AG04449 (cell line): ENCODE results near the gene KIRREL2.

Experiments used
- CTCF ChIA-PET: fragments of 350-600 bp; formaldehyde crosslinking; extraction: SDS; loops from one replicate; lab custom pipeline; 2021; ENCODE audit warnings: antibody characterized with exemption; lab: Yijun Ruan, JAX
- POLR2A ChIA-PET: fragments of 400-600, 350-600 bp; formaldehyde crosslinking; extraction: SDS; loops from one replicate; lab custom pipeline; 2020; ENCODE audit warnings: antibody characterized with exemption, inconsistent platforms; lab: Yijun Ruan, JAX
- DNase-seq: peaks from one replicate; pipeline ENCODE4 v3.0.0-alpha.2; 2010; ENCODE audit warnings: low read depth, low spot score
- H3K4me3 ChIP-seq: 2 replicates; pipeline ENCODE4 v1.5.1; 2011; ENCODE audit warnings: low read depth, mild to moderate bottlenecking, control low read depth, low read length
- TF ChIP-seq, protein P1 (sequence below): IDR thresholded peaks from one replicate; pipeline ENCODE4 v1.5.1; 2011; ENCODE audit warnings: mild to moderate bottlenecking, moderate library complexity, low read length, control low read depth, inconsistent platforms; ENCODE audit not compliant: insufficient read depth; ENCODE audit errors: missing control alignments

The KIRREL2 gene

DNA sequence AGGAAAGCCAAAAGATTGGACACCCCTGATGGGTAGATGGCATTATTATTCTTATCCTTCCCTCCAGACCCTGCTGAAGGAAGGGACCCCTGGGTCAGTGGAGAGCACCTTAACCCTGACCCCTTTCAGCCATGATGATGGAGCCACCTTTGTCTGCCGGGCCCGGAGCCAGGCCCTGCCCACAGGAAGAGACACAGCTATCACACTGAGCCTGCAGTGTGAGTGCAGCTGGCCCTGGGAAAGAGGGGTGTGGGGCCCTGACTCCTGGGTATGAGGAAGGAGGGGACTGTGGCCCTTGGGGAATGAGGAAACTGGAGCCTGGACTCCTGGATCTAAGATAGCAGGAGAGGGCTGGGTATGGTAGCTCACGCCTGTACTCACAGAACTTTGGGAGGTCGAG lies 2.7 kb downstream of the KIRREL2 start:
- CTCF ChIA-PET: no interaction called here
- no peak overlapping the region for H3K4me3 ChIP-seq
- POLR2A ChIA-PET: no interaction called here
- TF ChIP-seq, protein P1, sequence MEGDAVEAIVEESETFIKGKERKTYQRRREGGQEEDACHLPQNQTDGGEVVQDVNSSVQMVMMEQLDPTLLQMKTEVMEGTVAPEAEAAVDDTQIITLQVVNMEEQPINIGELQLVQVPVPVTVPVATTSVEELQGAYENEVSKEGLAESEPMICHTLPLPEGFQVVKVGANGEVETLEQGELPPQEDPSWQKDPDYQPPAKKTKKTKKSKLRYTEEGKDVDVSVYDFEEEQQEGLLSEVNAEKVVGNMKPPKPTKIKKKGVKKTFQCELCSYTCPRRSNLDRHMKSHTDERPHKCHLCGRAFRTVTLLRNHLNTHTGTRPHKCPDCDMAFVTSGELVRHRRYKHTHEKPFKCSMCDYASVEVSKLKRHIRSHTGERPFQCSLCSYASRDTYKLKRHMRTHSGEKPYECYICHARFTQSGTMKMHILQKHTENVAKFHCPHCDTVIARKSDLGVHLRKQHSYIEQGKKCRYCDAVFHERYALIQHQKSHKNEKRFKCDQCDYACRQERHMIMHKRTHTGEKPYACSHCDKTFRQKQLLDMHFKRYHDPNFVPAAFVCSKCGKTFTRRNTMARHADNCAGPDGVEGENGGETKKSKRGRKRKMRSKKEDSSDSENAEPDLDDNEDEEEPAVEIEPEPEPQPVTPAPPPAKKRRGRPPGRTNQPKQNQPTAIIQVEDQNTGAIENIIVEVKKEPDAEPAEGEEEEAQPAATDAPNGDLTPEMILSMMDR: no peak
- no peak for DNase-seq

DNA sequence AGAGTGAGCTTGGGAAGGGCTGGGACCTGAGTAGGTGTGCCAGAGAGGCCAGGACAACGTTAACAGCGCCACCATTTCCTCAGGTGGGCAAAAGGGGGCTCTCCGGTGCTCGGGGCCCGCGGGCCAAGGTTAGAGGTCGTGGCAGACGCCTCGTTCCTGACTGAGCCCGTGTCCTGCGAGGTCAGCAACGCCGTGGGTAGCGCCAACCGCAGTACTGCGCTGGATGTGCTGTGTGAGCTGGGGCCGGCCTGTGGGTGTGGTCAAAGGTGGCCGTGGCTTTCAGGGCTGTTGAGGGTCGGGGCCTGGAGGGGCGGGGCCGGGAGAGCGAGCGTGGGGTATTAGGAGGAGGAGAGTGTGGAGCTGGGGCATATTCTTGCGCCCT lies 3.7 kb downstream of the KIRREL2 start:
- POLR2A ChIA-PET: no interaction called here
- CTCF ChIA-PET: interaction anchor here (0.5 kb wide), 1 partner anchor 71 kb away, joined by 3 read pairs; no protein-coding TSS in a partner anchor
- DNase-seq: no peak
- TF ChIP-seq, protein P1: no peak
- H3K4me3 ChIP-seq: no peak overlapping the region

DNA sequence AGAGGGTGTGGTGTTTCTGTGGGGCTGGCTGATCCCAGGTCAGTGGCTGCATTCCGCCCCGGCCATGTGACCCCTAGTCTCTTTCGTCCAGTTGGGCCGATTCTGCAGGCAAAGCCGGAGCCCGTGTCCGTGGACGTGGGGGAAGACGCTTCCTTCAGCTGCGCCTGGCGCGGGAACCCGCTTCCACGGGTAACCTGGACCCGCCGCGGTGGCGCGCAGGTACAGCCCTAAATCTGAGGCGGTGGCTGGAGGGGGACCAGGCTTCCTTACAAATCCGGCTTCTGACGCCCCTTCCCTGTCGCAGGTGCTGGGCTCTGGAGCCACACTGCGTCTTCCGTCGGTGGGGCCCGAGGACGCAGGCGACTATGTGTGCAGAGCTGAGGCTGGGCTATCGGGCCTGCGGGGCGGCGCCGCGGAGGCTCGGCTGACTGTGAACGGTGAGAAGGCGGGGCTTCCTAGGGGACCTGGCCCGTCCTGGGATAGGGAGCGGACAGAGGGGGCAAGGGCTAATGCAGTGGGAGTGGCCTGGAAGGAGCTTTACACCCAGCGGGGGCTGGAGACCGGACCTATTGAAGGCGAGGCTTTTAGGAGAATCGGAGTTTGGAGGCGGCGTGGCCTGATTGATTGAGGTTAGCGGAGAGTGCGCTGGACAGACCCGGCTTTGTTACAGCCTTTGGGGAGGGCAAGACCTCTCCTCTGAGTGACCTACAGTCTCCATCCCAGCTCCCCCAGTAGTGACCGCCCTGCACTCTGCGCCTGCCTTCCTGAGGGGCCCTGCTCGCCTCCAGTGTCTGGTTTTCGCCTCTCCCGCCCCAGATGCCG lies 4.3 kb downstream of the KIRREL2 start:
- no peak for DNase-seq
- POLR2A ChIA-PET: no interaction called here
- TF ChIP-seq, protein P1: no peak
- CTCF ChIA-PET: interaction anchor here (0.5 kb wide), 1 partner anchor 70 kb away, joined by 3 read pairs; no protein-coding TSS in a partner anchor
- no peak overlapping the region for H3K4me3 ChIP-seq

DNA sequence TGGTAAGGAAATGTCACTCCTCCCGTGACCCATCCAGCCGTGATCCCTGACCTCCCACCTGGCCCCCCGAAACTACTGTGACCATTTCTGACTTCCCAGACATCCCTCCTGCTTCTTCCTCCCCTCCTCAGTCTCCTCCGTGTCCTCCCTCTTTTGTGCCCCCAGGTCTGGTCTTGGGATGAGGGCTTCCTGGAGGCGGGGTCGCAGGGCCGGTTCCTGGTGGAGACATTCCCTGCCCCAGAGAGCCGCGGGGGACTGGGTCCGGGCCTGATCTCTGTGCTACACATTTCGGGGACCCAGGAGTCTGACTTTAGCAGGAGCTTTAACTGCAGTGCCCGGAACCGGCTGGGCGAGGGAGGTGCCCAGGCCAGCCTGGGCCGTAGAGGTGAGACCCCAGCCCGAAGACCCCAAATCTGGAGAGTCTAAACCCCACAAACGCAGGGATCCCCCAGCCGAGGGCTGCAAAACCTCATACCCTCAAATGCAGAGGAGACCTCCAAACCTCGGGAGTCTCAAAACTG lies 5.0 kb downstream of the KIRREL2 start:
- no peak overlapping the region for H3K4me3 ChIP-seq

DNA sequence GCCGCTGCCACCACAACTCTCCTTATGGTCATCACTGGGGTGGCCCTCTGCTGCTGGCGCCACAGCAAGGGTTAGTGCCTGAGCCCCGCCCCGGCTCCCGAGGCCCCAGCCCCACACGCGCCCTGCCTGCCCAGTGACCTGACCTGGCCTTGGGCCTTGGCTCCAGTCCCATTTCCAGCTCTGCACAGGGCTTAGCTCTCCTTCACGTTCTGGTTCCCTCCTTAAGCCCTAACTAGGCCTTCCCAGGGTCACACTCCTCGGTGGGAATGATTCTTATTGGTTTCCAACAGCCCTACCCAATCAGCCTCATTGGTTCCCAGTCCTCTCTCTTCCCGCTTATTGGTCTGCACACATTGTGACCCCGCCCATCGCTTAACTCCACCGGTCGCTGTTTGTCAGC lies 5.8 kb downstream of the KIRREL2 start:
- no peak for DNase-seq
- no peak overlapping the region for H3K4me3 ChIP-seq
- POLR2A ChIA-PET: no interaction called here
- CTCF ChIA-PET: no interaction called here
- TF ChIP-seq, protein P1: no peak

More for the DNA sequence above, 5.0 kb downstream of the KIRREL2 start:
- no peak for DNase-seq
- POLR2A ChIA-PET: no interaction called here
- TF ChIP-seq, protein P1: no peak
- CTCF ChIA-PET: no interaction called here

DNA sequence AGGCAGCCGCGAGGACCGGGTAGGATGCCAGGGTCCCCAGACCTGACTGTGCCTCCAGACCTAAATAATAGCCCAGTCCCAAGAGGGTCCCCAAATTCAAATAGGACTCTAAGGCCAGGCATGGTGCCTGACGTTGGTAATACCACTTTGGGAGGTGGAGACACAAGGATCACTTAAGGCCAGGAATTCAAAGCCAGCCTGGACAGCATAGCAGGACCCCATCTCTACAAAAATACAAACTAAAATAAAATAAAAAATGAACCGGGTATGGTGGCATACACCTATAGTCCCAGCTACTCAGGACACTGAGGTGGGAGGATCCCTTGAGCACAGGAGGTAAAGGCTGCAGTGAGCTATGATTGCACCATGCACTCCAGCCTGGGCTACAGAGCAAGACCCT lies 6.3 kb downstream of the KIRREL2 start:
- TF ChIP-seq, protein P1: no peak
- POLR2A ChIA-PET: no interaction called here
- DNase-seq: no peak
- CTCF ChIA-PET: no interaction called here
- no peak overlapping the region for H3K4me3 ChIP-seq
